Gastrocnemius medialis (tissue), 4 donors: Measurements from ENCODE around the gene PACS2. TPM values are rescaled to one million over a fixed set of nuclear protein-coding genes. Genes with fewer than 3 reads are reported as not detected.

ENCODE experiments used
- ATAC-seq, 2 donors: fragments of 150-250 bp; one replicate each; pipeline ENCODE4 v1.9.1; 2016
- DNase-seq, 2 donors: peaks; one replicate each; pipeline ENCODE4 v3.0.0-alpha.2; 2019
- H3K27ac ChIP-seq, 4 donors: fragments of 200-600 bp; sonication (generic); 1 replicate in 1 of 4; 2 replicates in 3 of 4; pipeline ENCODE4 v1.5.1; 2016 to 2018; ENCODE audit warnings: mild to moderate bottlenecking in 2 of 4, moderate library complexity in 1 of 4
- H3K27me3 ChIP-seq, 3 donors: fragments of 200-600 bp; sonication (generic) in 2 of 3; 1 replicate in 1 of 3; 2 replicates in 2 of 3; pipeline versions ENCODE4 v1.5.1 to v1.6.0; 2016 to 2019; ENCODE audit warnings: mild to moderate bottlenecking in 1 of 3, moderate library complexity in 1 of 3
- H3K36me3 ChIP-seq, 2 donors: fragments of 200-600 bp; sonication (generic) in 1 of 2; one replicate each; pipeline ENCODE4 v1.5.1; 2017 to 2018
- H3K4me1 ChIP-seq, 2 donors: fragments of 200-600 bp; sonication (generic) in 1 of 2; one replicate each; pipeline ENCODE4 v1.5.1; 2016 to 2017; ENCODE audit warnings: mild to moderate bottlenecking in 2 of 2
- H3K4me3 ChIP-seq, 4 donors: fragments of 200-600 bp; sonication (generic) in 3 of 4; 1 replicate in 1 of 4; 2 replicates in 3 of 4; pipeline ENCODE4 v1.5.1; 2016 to 2019; ENCODE audit warnings: mild to moderate bottlenecking in 2 of 4
- H3K9me3 ChIP-seq, 3 donors: fragments of 200-600 bp; sonication (generic) in 2 of 3; 1 replicate in 1 of 3; 2 replicates in 2 of 3; pipeline ENCODE4 v1.5.1; 2016 to 2019
- POLR2A ChIP-seq, 2 donors: fragments of 450-650 bp; IDR thresholded peaks; one replicate each; pipeline ENCODE4 v1.6.1; 2017; ENCODE audit warnings: antibody characterized with exemption in 2 of 2, mild to moderate bottlenecking in 2 of 2, moderate library complexity in 2 of 2
- in situ Hi-C, 4 donors: fragments of 200-750 bp; cut with MboI; loops; one replicate each; pipeline versions ENCODE4 v1.15.0 to v1.8.0; 2017; ENCODE audit warnings: low sequenced_read_pairs in 4 of 4
- intact Hi-C: fragments of 100-400 bp; cut with DNase I; formaldehyde crosslinking; loops from one replicate; pipeline ENCODE4 v1.15.1; 2023; ENCODE audit warnings: low total_unique reads
- total RNA-seq, 4 donors: library from RNA; depleted of rRNA; stranded (reverse); fragments of >200 nt; gene quantifications; one replicate each; pipeline versions ENCODE4 v1.1.0 to v1.2.3, GENCODE V29; 2016
- TF ChIP-seq, protein P1 (sequence below), 5 experiments: fragments of 450-650 bp in 3 of 5; fragments of 200-600 bp in 2 of 5; sonication (generic) in 2 of 5; IDR thresholded peaks in 4 of 5; conservative IDR thresholded peaks in 1 of 5; 1 replicate in 4 of 5; 2 replicates in 1 of 5; pipeline ENCODE4 v1.5.1; 2016 to 2019; ENCODE audit warnings: antibody characterized with exemption in 5 of 5, mild to moderate bottlenecking in 3 of 5, moderate library complexity in 3 of 5

Gene PACS2
- total RNA-seq, 4 donors from 2014 or later: 81.0 to 115 (median 93.1) TPM

DNA sequence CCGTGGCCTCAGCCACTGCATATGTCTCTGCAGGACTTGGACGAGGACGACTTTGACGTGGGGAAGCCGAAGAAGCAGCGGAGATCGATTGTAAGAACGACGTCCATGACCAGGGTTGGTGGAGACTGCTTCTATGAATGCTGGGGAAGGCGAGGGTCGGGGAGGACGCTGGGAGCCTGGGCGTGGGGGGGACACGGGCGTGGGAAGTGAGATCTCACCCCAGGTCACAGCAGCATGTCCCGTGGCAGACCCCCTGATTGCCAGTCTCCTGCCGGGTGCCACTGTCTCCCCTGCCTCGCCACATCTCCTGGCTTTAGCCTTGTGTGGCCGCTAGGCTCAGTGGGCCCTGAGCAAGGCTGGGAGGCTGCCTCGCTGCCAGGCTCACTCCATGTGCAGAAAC is 53.9 kb downstream of the PACS2 start:
- H3K4me1 ChIP-seq: no peaks in the 10 kb centered on the region
- H3K9me3 ChIP-seq: no peaks in the 10 kb centered on the region
- DNase-seq: no peak
- in situ Hi-C loops: loop anchor here in 2 of 4 donors (25.0 kb wide), 2 partner anchors 119 to 281 kb away; partner anchors contain the start of genes CRIP1 (in 1 of the 2) and TEDC1 (in 1 of the 2)
- no peaks in the 10 kb centered on the region for H3K27me3 ChIP-seq
- no peak for ATAC-seq
- intact Hi-C loops: no loop called here
- TF ChIP-seq, protein P1, sequence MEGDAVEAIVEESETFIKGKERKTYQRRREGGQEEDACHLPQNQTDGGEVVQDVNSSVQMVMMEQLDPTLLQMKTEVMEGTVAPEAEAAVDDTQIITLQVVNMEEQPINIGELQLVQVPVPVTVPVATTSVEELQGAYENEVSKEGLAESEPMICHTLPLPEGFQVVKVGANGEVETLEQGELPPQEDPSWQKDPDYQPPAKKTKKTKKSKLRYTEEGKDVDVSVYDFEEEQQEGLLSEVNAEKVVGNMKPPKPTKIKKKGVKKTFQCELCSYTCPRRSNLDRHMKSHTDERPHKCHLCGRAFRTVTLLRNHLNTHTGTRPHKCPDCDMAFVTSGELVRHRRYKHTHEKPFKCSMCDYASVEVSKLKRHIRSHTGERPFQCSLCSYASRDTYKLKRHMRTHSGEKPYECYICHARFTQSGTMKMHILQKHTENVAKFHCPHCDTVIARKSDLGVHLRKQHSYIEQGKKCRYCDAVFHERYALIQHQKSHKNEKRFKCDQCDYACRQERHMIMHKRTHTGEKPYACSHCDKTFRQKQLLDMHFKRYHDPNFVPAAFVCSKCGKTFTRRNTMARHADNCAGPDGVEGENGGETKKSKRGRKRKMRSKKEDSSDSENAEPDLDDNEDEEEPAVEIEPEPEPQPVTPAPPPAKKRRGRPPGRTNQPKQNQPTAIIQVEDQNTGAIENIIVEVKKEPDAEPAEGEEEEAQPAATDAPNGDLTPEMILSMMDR (IDR thresholded peaks at IDR 0.05 in 4 of 5, conservative IDR thresholded peaks at IDR 0.05 in 1 of 5): no peak
- TF ChIP-seq POLR2A (IDR thresholded peaks at IDR 0.05): no peak
- H3K27ac ChIP-seq: no peak overlapping the region
- peaks cover 0 to 6% of the 10 kb centered on the region in 2 donors for H3K36me3 ChIP-seq
- H3K4me3 ChIP-seq: no peak overlapping the region

- peaks cover 0 to 6% of the 10 kb centered on the region in 2 donors for H3K36me3 ChIP-seq
- no peaks in the 10 kb centered on the region for H3K27me3 ChIP-seq
- H3K9me3 ChIP-seq: no peaks in the 10 kb centered on the region
- H3K4me3 ChIP-seq: no peak overlapping the region
- H3K27ac ChIP-seq: no peak overlapping the region
- TF ChIP-seq, protein P1 (IDR thresholded peaks at IDR 0.05 in 4 of 5, conservative IDR thresholded peaks at IDR 0.05 in 1 of 5): no peak
- no peak for TF ChIP-seq POLR2A (IDR thresholded peaks at IDR 0.05)
- DNase-seq (no peak), ATAC-seq (no peak)
- intact Hi-C loops (no loop called here), in situ Hi-C loops (loop anchor here in 2 of 4 donors (25.0 kb wide), 2 partner anchors 118 to 282 kb away; partner anchors contain the start of genes CRIP1 (in 1 of the 2) and TEDC1 (in 1 of the 2))
- H3K4me1 ChIP-seq: no peaks in the 10 kb centered on the region
Observed at GRCh38 chr14:105368910-105369652, 54.5 kb downstream of the PACS2 start.

GRCh38 chr14:105369653-105370040 is 55.1 kb downstream of the PACS2 start:
- intact Hi-C loops: loop anchor here (2.0 kb wide), 2 partner anchors 29 to 79 kb away; partner anchors contain the start of gene TEX22
- H3K36me3 ChIP-seq: peaks cover 0 to 6% of the 10 kb centered on the region in 2 donors
- TF ChIP-seq, protein P1 (IDR thresholded peaks at IDR 0.05 in 4 of 5, conservative IDR thresholded peaks at IDR 0.05 in 1 of 5): no peak
- TF ChIP-seq POLR2A (IDR thresholded peaks at IDR 0.05): no peak
- in situ Hi-C loops: loop anchor here in 3 of 4 donors (5.0 to 25.0 kb wide), 3 partner anchors 118 to 282 kb away; partner anchors contain the start of genes CRIP1 (in 1 of the 3) and TEDC1 (in 1 of the 3)
- no peak overlapping the region for H3K27ac ChIP-seq
- no peaks in the 10 kb centered on the region for H3K27me3 ChIP-seq
- ATAC-seq (no peak), DNase-seq (no peak)
- no peaks in the 10 kb centered on the region for H3K9me3 ChIP-seq
- H3K4me3 ChIP-seq: no peak overlapping the region
- no peaks in the 10 kb centered on the region for H3K4me1 ChIP-seq

GRCh38 chr14:105374389-105374788 is 59.8 kb downstream of the PACS2 start:
- Histone ChIP-seq H3K4me3 (no peak overlapping the region), H3K36me3 (peaks cover 0 to 6% of the 10 kb centered on the region in 2 donors), H3K4me1 (no peaks in the 10 kb centered on the region), H3K9me3 (no peaks in the 10 kb centered on the region), H3K27ac (no peak overlapping the region), H3K27me3 (no peaks in the 10 kb centered on the region)
- ATAC-seq: no peak
- in situ Hi-C loops: loop anchor here in 3 of 4 donors (5.0 to 25.0 kb wide), 3 partner anchors 113 to 287 kb away; partner anchors contain the start of genes CRIP1 (in 1 of the 3) and TEDC1 (in 1 of the 3)
- DNase-seq: no peak
- TF ChIP-seq POLR2A (IDR thresholded peaks at IDR 0.05): no peak
- TF ChIP-seq, protein P1 (IDR thresholded peaks at IDR 0.05 in 4 of 5, conservative IDR thresholded peaks at IDR 0.05 in 1 of 5): no peak
- intact Hi-C loops: no loop called here
